Measurements from ENCODE around the gene GALC.
A peak's percentile ranks its signal among the peaks of the same experiment; 100 is the strongest.
"Not testable (repeated sequence)": the region's sequence is repeated elsewhere in the genome, so short reads cannot be mapped to it uniquely, and the experiment has no call there.

Gene GALC

DNA sequence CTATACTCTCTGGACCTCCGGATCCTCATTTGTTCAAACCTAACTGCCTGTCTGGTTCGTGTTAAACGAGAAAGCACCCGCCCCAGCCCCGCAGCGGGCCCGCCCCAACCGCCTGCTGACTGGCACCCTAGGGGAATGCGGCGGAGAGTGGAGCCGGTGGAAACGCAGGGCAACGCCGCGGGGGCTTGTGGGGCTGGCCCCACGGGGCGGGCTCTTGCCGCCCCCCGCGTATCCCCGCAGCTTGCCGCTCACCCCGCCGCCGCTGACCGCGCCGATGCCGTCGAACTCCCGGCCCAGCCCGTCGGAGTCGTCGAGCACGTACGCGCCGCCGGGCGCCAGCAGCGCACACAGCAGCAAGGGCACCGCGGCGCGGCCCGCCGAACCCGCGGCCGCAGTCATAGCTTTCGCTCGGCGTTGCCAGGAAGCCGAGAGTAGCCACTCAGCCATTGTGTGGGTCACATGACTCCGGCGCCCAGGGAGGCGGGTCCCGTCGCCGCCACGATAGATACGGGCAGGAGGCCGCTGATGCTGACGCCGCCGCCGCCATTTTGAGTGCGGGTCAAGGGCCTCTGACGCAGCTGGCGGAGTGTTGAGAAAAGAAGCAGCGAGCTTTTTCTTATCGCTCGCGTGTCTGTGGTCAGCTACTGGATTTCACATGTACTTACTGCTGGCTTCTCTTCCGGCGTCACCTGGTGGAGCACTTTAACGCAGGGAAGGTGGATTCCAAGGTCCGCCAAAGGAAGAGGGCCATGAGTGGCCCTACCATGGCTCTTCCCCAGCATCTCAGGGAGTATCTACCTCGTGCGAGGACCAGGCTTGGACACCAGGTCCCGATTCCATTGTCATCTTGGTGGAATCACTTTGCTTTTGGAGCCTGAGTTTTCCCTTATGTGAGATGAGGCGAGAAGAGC lies at the start of gene GALC:
Gene GALC (minus strand): TSS at position 465 of the 911 bp plus-strand sequence. CDS start 18 bp downstream, at position 447.
- peak; percentile 6 for FAIRE-seq

DNA sequence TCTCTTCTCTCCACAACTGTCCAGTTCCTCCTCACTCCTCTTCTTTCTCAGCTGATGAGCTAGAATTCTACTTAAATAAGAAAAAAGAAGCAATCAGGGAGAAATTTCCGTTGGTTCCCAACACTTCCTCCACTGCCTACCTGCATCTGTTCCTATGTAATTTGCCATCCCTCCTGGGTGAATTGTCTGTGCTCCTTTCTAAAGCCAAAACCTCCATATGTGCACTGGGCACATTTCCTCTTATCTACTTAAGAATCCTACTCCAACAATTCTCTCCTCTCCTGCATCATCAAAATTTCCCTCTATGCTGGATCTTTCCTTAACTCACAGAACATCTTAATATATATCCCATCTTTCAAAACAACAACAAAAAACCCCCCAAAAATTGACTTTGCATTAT lies 47.2 kb upstream of the GALC start:
- FAIRE-seq: no peak

DNA sequence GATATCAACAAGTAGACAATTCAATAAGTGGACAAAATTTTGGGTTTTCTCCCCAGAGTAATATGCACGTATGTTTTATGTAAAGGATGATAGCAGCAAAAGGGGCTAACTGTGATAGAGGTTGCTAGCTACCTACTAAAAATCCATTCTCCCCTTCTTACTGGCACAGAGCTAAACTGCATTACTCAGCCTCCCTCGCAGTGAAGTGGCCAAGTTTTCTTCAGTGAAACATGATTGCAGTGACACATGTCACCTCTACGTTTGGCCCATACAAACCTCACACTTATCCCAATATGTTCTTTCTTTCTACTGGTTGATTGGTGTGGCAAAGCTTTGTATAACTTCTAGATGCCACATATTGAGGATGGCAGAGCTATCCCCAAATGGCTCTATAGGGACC lies 46.2 kb upstream of the GALC start:
- no peak for FAIRE-seq

DNA sequence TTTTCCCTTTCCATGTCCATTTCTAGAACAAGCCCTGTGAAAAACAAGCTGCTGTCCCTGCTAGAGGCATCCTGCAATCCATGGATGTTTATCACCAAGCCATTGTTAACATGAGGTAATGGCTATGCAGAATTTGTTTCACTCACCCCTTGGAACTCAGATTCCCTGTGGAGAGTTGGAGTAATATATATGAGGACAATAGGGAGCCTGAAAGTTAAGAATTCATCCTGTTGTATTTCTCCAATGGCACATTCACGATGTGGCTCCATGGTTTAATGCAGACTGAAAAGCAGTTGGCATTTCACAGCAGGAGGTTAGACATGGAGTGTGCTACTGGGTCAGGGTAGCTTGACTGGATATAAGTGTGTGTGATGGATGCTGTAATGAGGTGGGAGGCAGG lies 44.3 kb upstream of the GALC start:
- FAIRE-seq: no peak

DNA sequence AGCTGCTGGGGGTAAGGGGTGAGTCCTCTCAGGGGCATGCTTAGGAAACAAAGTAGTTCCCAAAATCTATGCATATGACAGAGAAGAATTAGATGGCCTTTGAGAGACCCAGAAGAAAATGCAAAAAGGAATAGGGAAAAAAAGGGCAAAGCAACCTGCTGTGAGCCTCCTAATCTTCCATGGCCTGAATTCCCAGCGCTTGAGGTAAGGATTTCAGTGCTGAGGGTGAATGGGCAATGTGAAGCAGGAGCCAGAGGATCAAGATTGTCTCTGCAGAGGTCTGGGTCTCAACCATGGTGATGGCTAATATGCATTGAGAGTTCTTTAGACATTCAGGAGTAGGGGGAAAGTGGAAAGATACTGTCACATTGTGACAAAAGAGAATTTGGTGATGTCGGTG lies 43.4 kb upstream of the GALC start:
- no peak for FAIRE-seq

DNA sequence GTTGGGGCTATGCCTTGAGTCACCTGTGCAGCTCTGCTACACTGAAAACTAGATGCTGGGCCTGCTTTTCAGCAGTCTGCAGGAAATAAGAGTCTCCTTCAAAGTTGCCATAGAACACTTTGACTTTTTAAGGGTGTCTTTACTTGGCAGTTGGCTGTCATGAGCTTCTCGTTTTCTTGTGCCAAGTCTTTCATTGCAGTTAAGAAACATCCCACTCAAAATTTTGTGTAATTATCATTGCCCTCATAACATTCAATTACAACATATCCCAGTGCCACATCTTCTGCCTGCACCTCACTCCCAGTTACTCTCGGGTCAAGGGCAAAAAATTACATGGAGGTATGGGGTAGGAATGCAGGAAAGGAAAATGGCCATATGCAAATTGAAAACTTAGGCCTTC lies 41.1 kb upstream of the GALC start:
- FAIRE-seq: no peak

DNA sequence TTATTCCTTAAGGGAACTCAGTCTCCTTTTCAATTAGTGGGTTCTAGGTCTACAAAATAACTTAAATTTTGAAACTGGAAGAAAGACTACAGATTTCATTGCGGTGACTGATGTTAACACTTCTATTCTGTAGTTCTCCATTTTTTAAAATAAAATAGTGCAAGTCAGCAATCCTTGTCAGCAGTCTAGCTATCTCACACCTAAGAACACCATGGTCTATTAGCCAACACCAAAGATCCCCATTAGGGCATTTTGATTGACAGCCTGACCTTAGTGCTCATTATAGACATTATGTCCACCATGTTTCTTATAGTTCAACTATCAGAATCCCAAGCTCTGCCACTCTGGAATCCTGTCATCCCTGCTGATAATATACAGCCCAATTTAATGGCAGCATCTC lies 39.4 kb upstream of the GALC start:
- no peak for FAIRE-seq

DNA sequence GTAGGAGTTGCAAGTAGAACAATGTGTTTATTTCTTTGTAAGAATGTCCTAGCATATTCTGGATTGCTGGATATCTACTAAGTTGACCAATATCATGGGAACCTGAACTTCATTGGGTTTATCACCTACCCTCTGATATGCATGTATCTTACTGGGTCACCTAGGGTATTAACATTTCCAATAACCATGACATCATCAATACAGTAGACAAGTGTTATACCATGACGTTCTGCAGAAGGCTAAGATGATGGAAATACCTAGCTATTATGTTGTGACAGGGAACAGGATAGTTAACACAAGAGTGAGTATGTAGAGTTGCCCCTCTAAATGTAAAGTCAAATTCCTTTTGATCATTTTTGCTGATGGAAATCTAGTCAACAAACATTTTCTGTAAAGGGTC lies 37.9 kb upstream of the GALC start:
- no peak for FAIRE-seq

DNA sequence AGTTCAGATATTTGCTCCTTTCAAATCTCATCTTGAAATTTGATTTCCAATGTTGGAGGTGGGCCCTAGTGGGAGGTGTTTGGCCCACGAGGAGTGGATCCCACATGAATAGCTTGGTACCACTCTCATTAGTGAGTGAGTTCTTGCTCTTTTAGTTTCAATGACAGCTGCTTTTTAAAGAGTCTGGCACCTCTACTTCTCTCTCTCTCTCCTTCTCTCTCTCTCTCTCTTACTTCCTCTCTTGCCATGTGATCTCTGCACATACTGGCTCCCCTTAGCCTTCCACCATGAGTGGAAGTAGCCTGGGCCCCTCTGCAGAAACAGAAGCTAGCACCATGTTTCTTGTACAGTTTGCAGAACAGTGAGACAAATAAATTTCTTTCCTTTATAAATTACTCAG lies 37.1 kb upstream of the GALC start:
- no peak for FAIRE-seq

DNA sequence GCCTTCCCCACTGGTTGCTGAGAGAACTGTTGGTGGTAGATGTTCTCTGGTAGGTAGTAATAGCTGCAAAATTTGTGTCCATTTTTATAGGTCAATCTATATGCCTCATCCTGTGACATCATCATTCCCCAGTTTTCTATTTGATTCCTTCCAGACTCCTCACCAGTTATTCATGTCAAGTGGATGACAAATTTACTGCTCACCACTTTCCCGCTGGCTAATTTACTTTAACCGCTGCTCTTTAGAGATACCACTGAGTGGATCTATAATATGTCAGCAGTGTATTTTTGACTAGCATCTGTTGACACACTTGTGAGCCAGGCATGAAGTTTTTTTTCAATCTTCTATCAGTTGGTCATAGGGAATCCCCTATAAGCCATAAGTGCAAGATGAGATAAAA lies 36.5 kb upstream of the GALC start:
- no peak for FAIRE-seq

DNA sequence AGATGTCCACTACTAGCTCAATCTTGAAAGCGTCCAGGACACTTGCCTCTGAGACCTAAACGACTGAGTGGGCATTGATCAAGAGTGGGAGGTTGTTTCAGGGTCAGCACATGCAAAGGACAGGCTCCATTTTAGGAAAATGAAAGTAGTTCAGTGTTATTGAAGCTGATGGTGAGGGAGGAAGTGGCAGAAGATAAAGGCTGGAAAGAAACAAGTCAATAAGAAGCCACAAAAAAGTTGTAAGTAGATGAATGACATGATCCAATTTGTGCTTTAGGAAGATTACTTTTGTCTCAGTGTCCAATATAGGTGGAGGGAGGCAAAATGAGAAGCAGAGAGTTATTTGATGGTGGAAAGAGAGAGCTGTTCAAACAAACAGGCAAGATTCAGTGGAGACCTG lies 33.9 kb upstream of the GALC start:
- no peak for FAIRE-seq

DNA sequence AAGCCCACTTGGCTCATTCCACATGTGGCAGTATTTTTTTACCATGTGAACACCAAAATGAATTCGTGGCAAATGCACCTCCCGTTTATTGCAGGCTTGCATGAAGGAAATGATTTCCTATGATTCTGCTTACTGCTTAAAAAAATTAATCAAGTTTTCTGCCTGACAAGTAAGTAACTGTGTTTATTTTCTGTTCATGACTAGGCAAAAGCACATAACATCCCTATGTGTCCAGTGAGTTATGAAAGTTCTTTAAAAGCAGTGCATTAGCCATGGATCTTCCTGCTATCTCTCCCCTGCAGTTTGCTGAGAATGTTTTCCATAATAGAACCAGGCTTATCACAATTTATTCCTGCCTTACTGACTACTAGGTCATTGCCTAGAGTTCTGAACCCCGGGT lies 32.3 kb upstream of the GALC start:
- no peak for FAIRE-seq

DNA sequence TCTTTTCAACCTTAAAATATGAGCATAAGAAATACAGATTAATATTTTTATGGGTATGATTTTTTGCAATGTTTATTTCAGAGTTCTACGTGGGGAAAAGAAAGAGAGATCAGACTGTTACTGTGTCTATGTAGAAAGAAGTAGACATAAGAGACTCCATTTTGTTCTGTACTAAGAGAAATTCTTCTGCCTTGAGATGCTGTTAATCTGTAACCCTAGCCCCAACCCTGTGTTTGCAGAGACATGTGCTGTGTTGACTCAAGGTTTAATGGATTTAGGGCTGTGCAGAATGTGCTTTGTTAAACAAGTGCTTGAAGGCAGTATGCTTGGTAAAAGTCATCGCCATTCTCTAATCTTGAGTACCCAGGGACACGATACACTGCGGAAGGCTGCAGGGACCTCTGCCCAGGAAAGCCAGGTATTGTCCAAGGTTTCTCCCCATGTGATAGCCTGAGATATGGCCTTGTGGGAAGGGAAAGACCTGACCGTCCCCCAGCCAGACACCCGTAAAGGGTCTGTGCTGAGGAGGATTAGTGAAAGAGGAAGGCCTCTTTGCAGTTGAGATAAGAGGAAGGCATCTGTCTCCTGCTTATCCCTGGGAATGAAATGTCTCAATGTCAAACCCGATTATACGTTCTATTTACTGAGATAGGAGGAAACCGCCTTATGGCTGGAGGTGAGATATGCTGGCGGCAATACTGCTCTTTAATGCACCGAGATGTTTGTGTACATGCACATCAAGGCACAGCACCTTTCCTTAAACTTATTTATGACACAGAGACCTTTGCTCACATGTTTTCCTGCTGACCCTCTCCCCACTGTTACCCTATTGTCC lies 31.5 kb upstream of the GALC start:
- FAIRE-seq: not testable (repeated sequence)

DNA sequence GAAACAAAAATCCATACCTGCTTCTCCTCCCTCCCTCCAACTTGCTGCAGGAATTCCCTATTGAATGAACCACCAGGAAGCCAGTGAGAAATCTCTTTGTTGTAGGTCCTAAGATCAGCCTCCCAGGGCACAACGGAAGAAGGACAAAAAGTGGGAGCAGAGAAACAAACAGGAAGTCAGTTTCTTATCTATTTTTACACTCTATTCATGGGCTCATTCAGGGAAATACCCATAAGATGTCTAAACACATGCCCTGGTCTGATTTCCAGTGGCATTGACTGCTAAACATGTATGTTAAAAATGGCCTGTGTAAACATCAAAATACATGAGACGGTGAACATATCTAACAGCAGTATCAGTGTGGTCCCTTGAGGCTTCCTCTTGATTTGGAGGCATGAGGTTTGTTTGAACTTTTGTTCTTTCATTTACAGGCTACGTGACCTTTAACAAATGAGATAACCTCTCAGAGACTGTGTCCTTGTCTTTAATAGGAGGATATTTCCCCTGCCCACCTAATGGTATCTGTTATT lies 30.7 kb upstream of the GALC start:
- no peak for FAIRE-seq

DNA sequence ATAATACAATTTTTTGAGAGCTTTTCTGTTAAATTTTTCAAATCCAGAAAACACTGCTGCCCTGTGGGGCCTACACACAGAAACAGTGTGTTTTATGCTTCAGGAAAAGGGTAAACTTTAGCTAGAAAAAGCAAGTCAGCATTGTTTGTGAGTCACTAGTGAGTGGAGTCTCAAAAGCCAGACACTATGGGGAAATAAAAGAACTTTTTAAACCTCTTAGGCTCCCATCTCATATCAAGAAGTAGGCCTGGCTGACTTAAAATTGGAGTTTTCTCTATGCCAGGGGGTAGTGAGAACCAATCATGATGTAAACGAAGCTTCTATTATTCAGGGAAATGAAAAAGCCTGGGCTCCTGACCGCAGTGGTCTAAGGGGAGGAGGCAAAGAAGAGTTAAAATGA lies 24.6 kb upstream of the GALC start:
- FAIRE-seq: no peak

DNA sequence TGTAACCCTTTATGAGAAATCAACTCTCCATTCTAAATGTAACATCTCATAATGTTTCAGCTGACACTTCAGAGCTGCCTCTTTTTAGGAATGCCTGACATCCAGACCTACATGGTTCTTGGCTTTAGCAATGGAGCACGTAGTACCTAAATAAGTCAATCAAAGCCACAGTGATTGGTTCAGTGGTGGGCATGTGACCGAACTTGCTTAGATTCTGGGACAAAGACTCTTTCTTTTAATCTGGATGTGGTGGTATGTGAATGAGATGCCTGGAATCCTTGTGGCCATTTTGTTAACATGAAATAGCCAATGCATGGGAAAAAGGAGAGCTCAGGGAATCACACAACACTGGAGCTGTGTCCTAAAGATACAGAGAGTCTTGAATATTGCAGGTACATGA lies 23.8 kb upstream of the GALC start:
- no peak for FAIRE-seq

DNA sequence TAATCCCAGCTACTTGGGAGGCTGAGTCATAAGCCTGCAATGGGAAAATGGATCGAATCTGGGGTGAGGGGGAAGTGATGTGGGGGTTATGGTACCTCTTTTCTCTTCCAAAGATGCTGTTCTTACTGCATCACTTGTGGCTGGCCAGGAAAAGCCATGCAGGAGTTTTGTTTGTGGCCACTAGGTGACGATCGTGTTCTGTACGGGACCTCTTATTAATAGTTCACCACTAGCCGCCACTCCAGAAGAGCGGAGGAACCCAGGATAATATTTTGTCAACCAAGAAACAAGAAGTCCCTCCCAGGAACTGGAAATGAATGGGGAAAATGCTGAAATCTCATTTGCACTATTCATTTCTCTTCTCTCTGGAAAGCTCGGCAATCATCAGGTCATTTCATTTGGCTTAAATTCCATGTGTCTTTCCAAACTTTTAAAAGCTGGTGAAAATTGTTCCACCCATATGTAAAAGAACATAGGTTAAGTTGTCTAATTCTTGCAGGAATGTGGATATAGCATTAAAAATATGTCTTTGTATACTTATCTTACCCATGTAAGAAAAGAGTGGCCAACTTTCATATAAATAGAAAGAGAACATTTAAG lies 20.9 kb upstream of the GALC start:
- FAIRE-seq: peak; percentile 45

DNA sequence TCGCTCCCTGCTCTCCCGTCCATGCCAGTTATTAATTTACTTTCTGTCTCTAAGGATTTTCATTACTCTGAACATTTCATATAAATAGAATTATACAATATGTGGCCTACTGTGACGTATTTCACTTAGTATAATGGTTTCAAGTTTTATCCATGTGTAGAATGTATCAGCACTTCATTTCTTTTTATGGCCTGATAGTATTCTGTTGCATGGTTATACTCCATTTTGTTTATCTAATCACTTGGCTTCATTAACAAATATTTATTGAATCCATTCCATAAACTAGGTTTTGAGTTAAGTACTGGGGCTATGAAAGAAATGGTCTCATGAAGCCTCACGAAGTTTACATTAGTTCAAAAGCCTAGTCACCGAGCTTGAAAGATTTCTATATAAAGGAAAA lies 19.5 kb upstream of the GALC start:
- FAIRE-seq: no peak

DNA sequence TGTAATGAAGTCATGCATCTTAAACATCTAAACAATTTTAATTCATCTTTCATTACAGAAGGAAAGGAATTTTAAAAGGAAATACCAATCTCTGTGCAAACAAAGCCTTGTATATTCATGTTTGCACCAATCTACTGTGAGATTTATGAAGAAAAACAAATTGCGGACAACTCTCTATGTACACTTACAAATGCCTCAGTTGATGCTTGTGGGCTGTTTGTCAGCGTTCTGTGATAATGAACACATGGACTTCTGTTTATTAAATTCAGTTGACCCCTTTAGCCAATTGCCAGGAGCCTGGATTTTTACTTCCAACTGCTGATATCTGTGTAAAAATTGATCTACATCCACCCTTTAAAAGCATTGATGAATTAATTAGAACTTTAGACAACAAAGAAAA lies 17.3 kb upstream of the GALC start:
- FAIRE-seq: no peak

DNA sequence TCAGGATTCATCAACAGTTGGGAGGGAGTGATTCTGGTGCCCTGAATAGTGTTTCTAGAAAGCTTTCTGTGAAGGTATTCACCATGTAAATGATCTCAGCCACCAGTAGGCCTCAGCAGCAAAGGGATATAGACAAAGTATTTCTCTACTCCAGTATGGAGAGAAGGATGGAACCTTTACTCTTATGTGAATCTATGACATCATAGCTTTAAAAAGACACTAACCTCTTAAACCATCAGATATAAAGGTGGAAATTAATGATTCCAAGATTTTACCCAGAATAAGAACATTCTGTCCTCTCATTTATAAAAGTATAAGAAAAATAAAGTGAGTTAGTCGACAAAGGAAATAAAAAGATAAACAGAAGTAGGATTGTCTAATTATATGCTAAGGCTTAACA lies 16.5 kb upstream of the GALC start:
- no peak for FAIRE-seq

DNA sequence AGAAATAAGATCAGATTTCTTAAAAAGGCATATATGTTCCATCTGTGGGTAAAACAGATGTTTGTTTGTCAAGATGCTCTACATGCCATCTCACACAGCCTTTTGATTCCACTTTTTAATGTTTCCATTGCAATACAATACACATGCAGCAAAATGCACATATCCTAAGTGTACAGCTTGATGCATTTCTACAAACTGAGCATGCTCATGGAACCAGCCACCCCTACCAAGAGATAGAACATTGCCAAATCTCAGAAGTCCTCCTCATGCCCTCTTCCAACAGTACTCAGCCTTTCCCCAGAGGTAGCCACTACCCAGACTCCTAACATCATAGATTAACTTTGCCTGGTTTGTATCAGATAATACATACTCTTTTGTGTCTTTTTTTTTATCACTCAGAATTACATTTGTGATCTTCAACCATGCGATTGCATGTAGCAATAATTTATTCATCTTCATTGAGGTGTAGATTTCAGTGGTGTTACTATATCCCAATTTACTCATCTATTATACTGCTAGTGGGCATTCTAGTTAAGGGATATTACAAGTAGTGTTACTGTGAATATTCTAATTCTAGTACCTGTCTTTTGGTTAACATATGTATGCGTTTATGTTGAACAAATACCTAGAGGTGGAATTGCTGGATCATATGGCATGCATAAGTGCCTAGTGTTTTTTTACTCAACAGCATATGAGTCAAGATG lies 15.2 kb upstream of the GALC start:
- FAIRE-seq: no peak

DNA sequence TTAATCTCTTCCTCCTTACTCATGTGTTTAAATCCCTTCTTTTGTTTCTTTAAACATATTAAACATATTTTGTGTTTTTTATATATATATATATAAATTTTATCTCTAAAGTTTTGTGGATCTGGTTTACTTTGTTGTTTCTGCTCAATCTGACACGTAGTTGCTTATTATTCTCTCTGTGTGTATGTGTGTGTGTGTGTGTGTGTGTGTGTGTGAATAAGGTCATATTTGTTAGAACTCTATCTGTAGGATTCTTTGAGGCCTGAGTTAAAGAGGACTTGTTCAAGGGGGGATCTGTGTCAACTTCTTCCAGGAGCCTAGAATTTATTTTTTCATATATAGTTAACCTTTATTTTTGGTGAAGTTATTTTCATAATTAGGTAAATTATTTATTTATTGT lies 14.6 kb upstream of the GALC start:
- no peak for FAIRE-seq
